ENCODE data around the gene SYTL5.

Gene SYTL5

DNA sequence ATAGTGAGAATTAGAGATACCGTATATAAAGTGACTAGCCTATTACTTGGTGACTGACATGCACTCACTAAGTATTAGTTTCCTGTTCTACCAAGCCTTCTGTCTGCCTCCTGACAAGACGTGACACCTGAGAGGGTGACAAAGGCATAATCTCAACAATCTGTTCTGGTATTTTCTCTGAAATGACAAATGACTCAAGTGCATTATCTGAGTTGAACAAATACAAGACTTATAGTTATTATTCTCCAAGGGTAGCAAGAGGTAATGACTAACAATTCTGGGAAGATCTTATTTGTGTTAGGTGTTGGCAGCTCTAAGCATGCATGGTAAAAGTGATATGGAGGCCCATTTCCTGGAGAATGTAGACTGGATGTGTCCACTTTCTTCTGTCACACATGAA lies 60.6 kb downstream of the SYTL5 start:
- H3K36me3 ChIP-seq (ENCODE audit: insufficient read depth, low read length): no peaks in the 10 kb centered on the region
- H3K9me3 ChIP-seq (ENCODE audit: low read depth, low read length): no peaks in the 10 kb centered on the region
- TF ChIP-seq POLR2AphosphoS5 (IDR thresholded peaks at IDR 0.05; ENCODE audit: borderline replicate concordance, low read depth, low read length): no peak
- TF ChIP-seq EZH2 (IDR thresholded peaks at IDR 0.05): no peak
- no peak for TF ChIP-seq FOXP2 (optimal IDR thresholded peaks at IDR 0.05; ENCODE audit: control extremely low read depth, extremely low read length, insufficient read depth)
- no peak overlapping the region for H3K9ac ChIP-seq (ENCODE audit: insufficient read length)
- DNase-seq (ENCODE audit: low read depth, low spot score): no peak
- H3K4me3 ChIP-seq: no peak overlapping the region
- no peak overlapping the region for H3K27ac ChIP-seq

DNA sequence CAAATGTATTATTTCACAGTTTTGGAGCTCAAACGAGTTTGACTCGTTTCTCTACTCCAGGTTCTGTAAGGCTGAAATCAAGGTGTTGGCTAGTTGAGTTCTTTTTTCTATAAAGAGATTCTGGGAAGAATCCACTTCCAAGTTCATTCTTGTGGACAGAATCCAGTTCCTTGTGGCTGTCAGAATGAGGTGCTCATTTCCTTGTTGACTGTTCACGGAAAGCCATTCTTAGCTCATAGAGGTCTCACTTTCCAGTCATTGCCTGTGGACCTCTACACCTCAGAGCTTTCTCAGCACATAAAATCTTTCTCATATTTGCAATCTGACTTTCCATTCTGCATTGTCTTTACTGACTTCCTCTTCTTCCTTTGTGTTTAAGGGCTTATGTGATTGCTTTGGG lies 62.9 kb downstream of the SYTL5 start:
- Histone ChIP-seq H3K27ac (no peak overlapping the region), H3K9me3 (ENCODE audit: low read depth, low read length) (no peaks in the 10 kb centered on the region), H3K4me3 (no peak overlapping the region), H3K9ac (ENCODE audit: insufficient read length) (no peak overlapping the region), H3K36me3 (ENCODE audit: insufficient read depth, low read length) (no peaks in the 10 kb centered on the region)
- TF ChIP-seq EZH2 (IDR thresholded peaks at IDR 0.05) (no peak), POLR2AphosphoS5 (IDR thresholded peaks at IDR 0.05; ENCODE audit: borderline replicate concordance, low read depth, low read length) (no peak)
- no peak for DNase-seq (ENCODE audit: low read depth, low spot score)

DNA sequence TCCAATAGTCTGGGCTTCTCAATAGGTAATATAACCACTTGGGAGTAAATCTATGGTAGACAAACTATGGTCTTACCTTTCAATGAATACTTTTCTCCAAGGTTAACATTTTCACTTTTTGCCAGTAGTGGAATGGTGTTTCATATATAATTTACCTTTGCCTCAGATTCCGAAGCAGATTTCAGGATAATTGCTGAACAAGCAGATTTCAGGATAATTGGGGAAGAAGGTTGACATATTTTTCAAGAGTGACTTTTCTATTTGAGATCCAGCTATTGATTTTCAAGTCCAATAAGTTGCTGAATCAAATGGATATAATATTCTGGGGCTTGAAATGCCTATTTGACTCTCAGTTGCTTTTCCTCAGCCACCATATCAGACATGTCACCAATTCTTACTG lies 63.6 kb downstream of the SYTL5 start:
- no peak overlapping the region for H3K4me3 ChIP-seq
- H3K36me3 ChIP-seq (ENCODE audit: insufficient read depth, low read length): no peaks in the 10 kb centered on the region
- H3K9me3 ChIP-seq (ENCODE audit: low read depth, low read length): no peaks in the 10 kb centered on the region
- no peak overlapping the region for H3K9ac ChIP-seq (ENCODE audit: insufficient read length)
- no peak for TF ChIP-seq EZH2 (IDR thresholded peaks at IDR 0.05)
- no peak overlapping the region for H3K27ac ChIP-seq
- no peak for DNase-seq (ENCODE audit: low read depth, low spot score)

DNA sequence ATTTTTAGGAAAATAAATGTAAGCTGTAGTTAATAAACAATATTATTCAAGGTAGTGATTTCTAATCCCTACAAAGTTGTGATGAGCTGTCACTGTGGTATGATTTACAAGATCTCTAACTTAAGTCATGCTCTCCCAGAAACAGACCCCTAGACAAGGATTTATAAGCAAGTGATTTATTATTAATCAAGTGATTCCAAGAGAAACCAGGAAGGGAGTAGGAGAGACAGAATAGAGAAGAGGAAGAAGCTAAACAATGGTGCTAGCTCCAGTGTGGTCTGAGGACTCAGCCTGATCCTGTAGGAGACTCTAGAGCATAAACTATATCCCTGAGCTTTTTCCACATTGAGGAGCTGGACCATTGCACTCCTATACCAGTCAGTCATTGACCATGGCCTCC lies 73.1 kb downstream of the SYTL5 start:
- H3K36me3 ChIP-seq (ENCODE audit: insufficient read depth, low read length): no peaks in the 10 kb centered on the region
- DNase-seq (ENCODE audit: low read depth, low spot score): no peak
- H3K9me3 ChIP-seq (ENCODE audit: low read depth, low read length): no peaks in the 10 kb centered on the region
- H3K27ac ChIP-seq: no peak overlapping the region
- TF ChIP-seq EZH2 (IDR thresholded peaks at IDR 0.05) (no peak), FOXP2 (optimal IDR thresholded peaks at IDR 0.05; ENCODE audit: control extremely low read depth, extremely low read length, insufficient read depth) (no peak)
- no peak overlapping the region for H3K9ac ChIP-seq (ENCODE audit: insufficient read length)
- no peak overlapping the region for H3K4me3 ChIP-seq

DNA sequence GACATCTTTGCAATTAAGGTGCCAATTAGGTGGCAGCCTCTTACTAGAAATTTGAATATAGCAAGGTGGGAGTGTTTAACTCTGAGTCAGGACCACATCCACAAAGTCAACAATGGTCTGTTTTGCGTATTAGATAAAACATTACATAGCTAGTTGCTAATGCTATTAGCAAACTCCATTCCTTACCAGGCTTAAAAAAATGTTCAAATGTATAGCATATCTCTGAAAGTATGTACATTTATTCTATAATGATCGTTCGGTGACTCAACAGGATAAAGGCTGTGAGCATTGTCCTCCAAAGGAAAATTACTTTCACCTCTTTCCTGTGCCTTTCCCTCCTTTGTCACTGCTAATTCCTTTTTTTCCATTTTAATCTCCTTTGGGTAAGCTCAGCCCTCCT lies 74.5 kb downstream of the SYTL5 start:
- H3K9ac ChIP-seq (ENCODE audit: insufficient read length): no peak overlapping the region
- no peaks in the 10 kb centered on the region for H3K36me3 ChIP-seq (ENCODE audit: insufficient read depth, low read length)
- H3K4me3 ChIP-seq: no peak overlapping the region
- no peak overlapping the region for H3K27ac ChIP-seq
- H3K9me3 ChIP-seq (ENCODE audit: low read depth, low read length): no peaks in the 10 kb centered on the region
- TF ChIP-seq POLR2AphosphoS5 (IDR thresholded peaks at IDR 0.05; ENCODE audit: borderline replicate concordance, low read depth, low read length) (no peak), FOXP2 (optimal IDR thresholded peaks at IDR 0.05; ENCODE audit: control extremely low read depth, extremely low read length, insufficient read depth) (no peak), EZH2 (IDR thresholded peaks at IDR 0.05) (no peak)
- no peak for DNase-seq (ENCODE audit: low read depth, low spot score)

DNA sequence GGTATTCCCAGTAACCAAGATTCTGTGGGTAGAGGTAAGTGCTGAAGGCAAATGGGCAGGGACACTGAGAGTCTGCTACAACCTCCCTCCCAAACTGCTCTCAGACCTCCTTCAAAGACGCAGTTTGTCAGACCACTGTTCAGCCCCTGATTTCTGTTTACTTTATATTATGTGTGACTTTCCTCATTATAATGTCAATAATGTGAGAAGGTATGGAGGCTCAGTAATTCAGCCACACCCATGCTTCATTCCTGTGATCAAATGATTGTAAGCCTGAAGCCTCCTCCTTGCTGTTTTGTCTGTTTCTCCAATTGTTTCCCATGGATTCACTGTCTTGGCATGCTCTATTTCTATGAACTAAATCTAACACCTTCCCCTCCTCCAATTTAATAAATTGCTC lies 75.6 kb downstream of the SYTL5 start:
- no peaks in the 10 kb centered on the region for H3K9me3 ChIP-seq (ENCODE audit: low read depth, low read length)
- H3K36me3 ChIP-seq (ENCODE audit: insufficient read depth, low read length): no peaks in the 10 kb centered on the region
- no peak overlapping the region for H3K27ac ChIP-seq
- TF ChIP-seq EZH2 (IDR thresholded peaks at IDR 0.05): no peak
- TF ChIP-seq FOXP2 (optimal IDR thresholded peaks at IDR 0.05; ENCODE audit: control extremely low read depth, extremely low read length, insufficient read depth): no peak
- no peak for TF ChIP-seq POLR2AphosphoS5 (IDR thresholded peaks at IDR 0.05; ENCODE audit: borderline replicate concordance, low read depth, low read length)
- no peak for DNase-seq (ENCODE audit: low read depth, low spot score)
- no peak overlapping the region for H3K9ac ChIP-seq (ENCODE audit: insufficient read length)
- no peak overlapping the region for H3K4me3 ChIP-seq

DNA sequence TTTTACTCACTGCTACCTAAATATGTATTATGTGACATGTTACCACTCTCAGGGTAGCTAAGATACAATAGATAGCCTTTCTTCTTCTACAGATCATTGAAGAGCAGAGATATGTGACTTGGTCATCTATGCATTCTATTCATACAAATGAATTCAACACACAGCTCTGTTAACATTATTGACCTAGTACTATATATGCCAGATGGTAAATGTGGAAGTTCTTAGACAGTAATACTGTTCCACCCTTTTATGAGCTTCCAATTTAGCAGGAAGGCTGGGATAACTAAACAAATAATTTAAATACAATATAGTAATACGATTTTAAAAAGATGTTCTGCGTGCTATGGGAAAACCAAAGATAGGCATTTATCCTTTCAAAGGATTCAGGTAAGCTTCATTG lies 76.0 kb downstream of the SYTL5 start:
- Histone ChIP-seq H3K9me3 (ENCODE audit: low read depth, low read length) (no peaks in the 10 kb centered on the region), H3K9ac (ENCODE audit: insufficient read length) (no peak overlapping the region), H3K4me3 (no peak overlapping the region), H3K36me3 (ENCODE audit: insufficient read depth, low read length) (no peaks in the 10 kb centered on the region), H3K27ac (no peak overlapping the region)
- no peak for DNase-seq (ENCODE audit: low read depth, low spot score)
- no peak for TF ChIP-seq EZH2 (IDR thresholded peaks at IDR 0.05)
- TF ChIP-seq FOXP2 (optimal IDR thresholded peaks at IDR 0.05; ENCODE audit: control extremely low read depth, extremely low read length, insufficient read depth): no peak
- TF ChIP-seq POLR2AphosphoS5 (IDR thresholded peaks at IDR 0.05; ENCODE audit: borderline replicate concordance, low read depth, low read length): no peak

DNA sequence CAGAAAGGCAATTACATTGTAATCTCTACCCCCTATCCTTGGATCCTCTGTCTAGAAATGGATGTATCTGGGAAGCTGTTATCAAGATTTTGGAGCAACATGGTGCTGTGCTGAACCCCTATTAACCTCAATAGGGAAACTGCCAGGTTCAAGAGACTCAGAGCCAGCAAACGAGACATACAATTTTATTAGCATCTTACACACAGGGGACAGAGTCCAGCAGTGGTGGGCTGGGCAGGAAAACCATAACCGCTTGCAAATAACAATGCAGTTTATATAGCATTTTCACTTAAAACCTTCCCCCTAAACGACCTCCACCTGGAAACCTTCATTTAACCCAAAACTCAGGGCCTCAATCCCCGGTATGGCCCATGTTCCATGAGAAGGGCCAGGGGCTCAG lies 79.5 kb downstream of the SYTL5 start:
- H3K27ac ChIP-seq: no peak overlapping the region
- H3K4me3 ChIP-seq: no peak overlapping the region
- H3K36me3 ChIP-seq (ENCODE audit: insufficient read depth, low read length): no peaks in the 10 kb centered on the region
- no peak overlapping the region for H3K9ac ChIP-seq (ENCODE audit: insufficient read length)
- DNase-seq (ENCODE audit: low read depth, low spot score): no peak
- no peaks in the 10 kb centered on the region for H3K9me3 ChIP-seq (ENCODE audit: low read depth, low read length)
- TF ChIP-seq FOXP2 (optimal IDR thresholded peaks at IDR 0.05; ENCODE audit: control extremely low read depth, extremely low read length, insufficient read depth) (no peak), EZH2 (IDR thresholded peaks at IDR 0.05) (no peak), POLR2AphosphoS5 (IDR thresholded peaks at IDR 0.05; ENCODE audit: borderline replicate concordance, low read depth, low read length) (no peak)

DNA sequence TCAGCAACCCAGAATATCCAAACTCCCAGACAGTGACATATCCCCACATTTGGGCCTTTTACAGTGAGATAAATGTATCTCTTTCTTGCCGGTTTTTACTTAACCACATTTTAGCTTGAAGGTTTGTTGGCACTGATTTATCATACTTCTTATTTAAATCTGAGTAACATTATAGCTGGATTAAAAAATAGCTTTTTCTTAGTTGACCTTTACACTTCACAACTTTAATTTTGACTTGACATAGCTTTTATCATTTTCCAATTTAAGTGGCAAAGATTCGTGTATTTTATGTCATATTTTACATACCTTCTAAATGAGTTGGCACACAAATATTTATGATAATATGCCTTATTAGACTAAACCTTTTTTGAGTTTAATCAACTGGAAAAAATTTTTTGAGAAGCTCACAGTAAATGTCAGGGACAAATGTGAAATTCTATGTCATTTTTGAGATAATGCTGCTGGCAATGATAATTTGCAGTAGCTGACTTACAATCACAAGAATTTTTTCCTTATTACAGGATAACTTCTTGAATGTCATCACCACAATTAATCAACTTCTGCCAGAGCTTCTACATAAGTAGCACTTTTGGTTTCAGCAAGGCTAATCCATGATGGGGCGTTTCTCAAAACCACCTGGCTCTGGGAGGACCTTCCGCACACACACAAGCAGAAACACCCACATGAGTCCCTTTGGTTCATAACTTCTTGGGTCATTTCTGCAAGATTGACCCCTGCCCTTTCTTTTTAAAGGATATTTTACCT lies 80.3 kb downstream of the SYTL5 start:
- H3K9me3 ChIP-seq (ENCODE audit: low read depth, low read length): no peaks in the 10 kb centered on the region
- no peaks in the 10 kb centered on the region for H3K36me3 ChIP-seq (ENCODE audit: insufficient read depth, low read length)
- no peak overlapping the region for H3K9ac ChIP-seq (ENCODE audit: insufficient read length)
- no peak overlapping the region for H3K4me3 ChIP-seq
- TF ChIP-seq FOXP2 (optimal IDR thresholded peaks at IDR 0.05; ENCODE audit: control extremely low read depth, extremely low read length, insufficient read depth): no peak
- TF ChIP-seq EZH2 (IDR thresholded peaks at IDR 0.05): no peak
- TF ChIP-seq POLR2AphosphoS5 (IDR thresholded peaks at IDR 0.05; ENCODE audit: borderline replicate concordance, low read depth, low read length): no peak
- peak; percentile 8 for DNase-seq (ENCODE audit: low read depth, low spot score)
- H3K27ac ChIP-seq: peak overlapping the region; percentile 28; the same call in 1 of the 2 replicates

Measured in SK-N-MC (cell line).